ENCODE measurements around the gene PSD4. TPM values are rescaled to one million over a fixed set of nuclear protein-coding genes. Genes with fewer than 3 reads are reported as not detected.

PSD4 gene
- total and polyA plus RNA-seq, 5 donors from 2014 or later, result 18.1 to 124 (median 22.7) TPM

DNA sequence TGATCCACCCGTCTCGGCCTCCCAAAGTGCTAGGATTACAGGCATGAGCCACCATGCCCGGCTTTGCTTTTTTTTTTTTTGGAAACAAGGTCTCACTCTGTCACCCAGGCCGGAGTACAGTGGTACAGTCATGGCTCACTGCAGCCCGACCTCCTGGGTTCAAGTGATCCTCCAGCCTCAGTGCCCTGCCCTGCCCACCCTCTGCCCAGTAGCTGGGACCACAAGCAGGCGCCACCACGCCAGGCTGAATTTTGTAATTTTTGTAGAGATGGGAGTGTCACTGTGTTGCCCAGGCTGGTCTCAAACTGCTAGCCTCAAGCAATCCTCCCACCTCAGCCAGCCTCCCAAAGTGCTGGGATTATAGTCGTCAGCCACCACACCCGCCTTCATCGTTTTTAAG, 11.6 kb upstream of the PSD4 start:
- ATAC-seq (ENCODE audit: low read depth in 2 of 2), result no peak
- DNase-seq, result no peak
- H3K4me1 ChIP-seq (ENCODE audit: control insufficient read depth, insufficient read depth, low read length, poor library complexity, severe bottlenecking), result peaks cover 24% of the 10 kb centered on the region
- no peaks in the 10 kb centered on the region for H3K27me3 ChIP-seq (ENCODE audit: control insufficient read depth, insufficient read depth, low read length)
- no peaks in the 10 kb centered on the region for H3K36me3 ChIP-seq (ENCODE audit: control insufficient read depth, insufficient read depth, low read length)
- H3K9me3 ChIP-seq (ENCODE audit: control insufficient read depth in 2 of 2, low read length in 2 of 2), result no peaks in the 10 kb centered on the region
- H3K27ac ChIP-seq (ENCODE audit: insufficient read depth, low read length, poor library complexity, severe bottlenecking), result no peak overlapping the region
- Mint-ChIP-seq H3K4me3 (peak overlapping the region in 1 of 4 donors; percentile 50), H3K4me1 (peaks cover 12 to 54% (median 33%) of the 10 kb centered on the region in 4 donors), H3K9me3 (no peaks in the 10 kb centered on the region), H3K27ac (no peak overlapping the region), H3K36me3 (no peaks in the 10 kb centered on the region), H3K27me3 (no peaks in the 10 kb centered on the region)
- no peak overlapping the region for H3K4me3 ChIP-seq (ENCODE audit: low read depth, low read length)

DNA sequence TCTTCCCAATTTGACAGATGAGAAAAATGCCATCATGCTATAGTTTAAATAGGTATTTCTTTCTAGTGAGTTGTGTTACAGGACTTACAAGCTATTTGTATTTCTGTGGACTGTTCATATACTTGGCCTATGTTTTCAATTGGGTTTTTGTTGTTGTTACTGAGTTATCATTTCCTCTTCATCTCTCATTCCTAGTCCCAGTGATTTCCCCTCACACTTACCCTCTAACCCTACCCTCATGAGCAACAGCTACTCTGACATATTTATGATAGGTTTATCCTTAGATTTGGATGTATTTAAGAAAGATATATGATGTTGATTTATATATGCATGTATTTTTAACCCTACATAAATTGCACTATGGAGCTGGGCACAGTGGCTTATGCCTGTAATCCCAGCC, 10.9 kb upstream of the PSD4 start:
- Histone ChIP-seq H3K36me3 (ENCODE audit: control insufficient read depth, insufficient read depth, low read length) (no peaks in the 10 kb centered on the region), H3K27me3 (ENCODE audit: control insufficient read depth, insufficient read depth, low read length) (no peaks in the 10 kb centered on the region), H3K4me1 (ENCODE audit: control insufficient read depth, insufficient read depth, low read length, poor library complexity, severe bottlenecking) (peaks cover 26% of the 10 kb centered on the region), H3K9me3 (ENCODE audit: control insufficient read depth in 2 of 2, low read length in 2 of 2) (no peaks in the 10 kb centered on the region), H3K4me3 (ENCODE audit: low read depth, low read length) (no peak overlapping the region), H3K27ac (ENCODE audit: insufficient read depth, low read length, poor library complexity, severe bottlenecking) (no peak overlapping the region)
- Mint-ChIP-seq H3K4me1 (peaks cover 12 to 59% (median 37%) of the 10 kb centered on the region in 4 donors), H3K27me3 (no peaks in the 10 kb centered on the region), H3K9me3 (no peaks in the 10 kb centered on the region), H3K36me3 (no peaks in the 10 kb centered on the region), H3K27ac (no peak overlapping the region), H3K4me3 (peak overlapping the region in 1 of 4 donors; percentile 50)
- DNase-seq (no peak), ATAC-seq (ENCODE audit: low read depth in 2 of 2) (no peak)

DNA sequence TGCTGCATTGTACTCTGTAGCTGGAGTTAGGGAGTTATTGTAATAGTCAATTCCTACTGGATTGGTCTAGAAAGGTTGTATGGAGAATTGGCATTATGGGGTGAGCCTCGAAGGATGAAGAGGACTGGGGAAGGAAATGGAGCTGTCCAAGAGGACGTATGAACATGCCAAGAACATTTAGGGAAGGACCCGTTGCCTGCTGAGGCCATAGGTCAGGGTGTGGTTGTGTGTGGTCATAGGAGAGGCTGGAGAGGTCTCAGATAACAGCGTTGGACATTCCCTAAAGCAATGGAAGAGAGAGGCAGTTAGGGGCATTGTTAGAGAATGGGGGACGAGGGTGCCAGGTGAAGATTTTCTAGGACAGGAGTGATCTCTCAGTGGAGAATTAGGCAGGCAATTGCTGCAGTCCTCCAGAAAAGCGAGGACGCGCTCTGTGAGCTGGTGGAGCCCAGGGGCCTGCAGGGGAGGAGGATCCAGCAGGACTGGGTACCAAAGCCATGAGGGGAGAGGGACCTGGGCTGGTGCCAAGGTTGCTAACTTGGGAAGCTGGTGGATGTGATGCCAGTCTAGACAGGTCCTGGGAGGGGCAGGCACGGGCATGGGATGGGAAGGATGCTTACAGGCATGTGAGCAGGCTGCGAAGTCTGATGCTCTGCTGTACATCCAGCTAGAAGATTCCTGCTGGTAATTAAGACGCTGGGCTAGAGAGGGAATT, 9.4 kb upstream of the PSD4 start:
- no peaks in the 10 kb centered on the region for H3K36me3 Mint-ChIP-seq
- no peaks in the 10 kb centered on the region for H3K9me3 Mint-ChIP-seq
- peaks cover 33% of the 10 kb centered on the region for H3K4me1 ChIP-seq (ENCODE audit: control insufficient read depth, insufficient read depth, low read length, poor library complexity, severe bottlenecking)
- H3K27ac ChIP-seq (ENCODE audit: insufficient read depth, low read length, poor library complexity, severe bottlenecking), result no peak overlapping the region
- peaks cover 10 to 59% (median 38%) of the 10 kb centered on the region in 4 donors for H3K4me1 Mint-ChIP-seq
- H3K36me3 ChIP-seq (ENCODE audit: control insufficient read depth, insufficient read depth, low read length), result no peaks in the 10 kb centered on the region
- peak overlapping the region in 2 of 4 donors; percentile 43 to 76 for H3K4me3 Mint-ChIP-seq
- H3K27ac Mint-ChIP-seq, result peak overlapping the region; percentile 24 to 86 (median 79)
- no peaks in the 10 kb centered on the region for H3K27me3 Mint-ChIP-seq
- no peak overlapping the region for H3K4me3 ChIP-seq (ENCODE audit: low read depth, low read length)
- DNase-seq, result no peak
- ATAC-seq (ENCODE audit: low read depth in 2 of 2), result no peak
- no peaks in the 10 kb centered on the region for H3K9me3 ChIP-seq (ENCODE audit: control insufficient read depth in 2 of 2, low read length in 2 of 2)
- no peaks in the 10 kb centered on the region for H3K27me3 ChIP-seq (ENCODE audit: control insufficient read depth, insufficient read depth, low read length)

DNA sequence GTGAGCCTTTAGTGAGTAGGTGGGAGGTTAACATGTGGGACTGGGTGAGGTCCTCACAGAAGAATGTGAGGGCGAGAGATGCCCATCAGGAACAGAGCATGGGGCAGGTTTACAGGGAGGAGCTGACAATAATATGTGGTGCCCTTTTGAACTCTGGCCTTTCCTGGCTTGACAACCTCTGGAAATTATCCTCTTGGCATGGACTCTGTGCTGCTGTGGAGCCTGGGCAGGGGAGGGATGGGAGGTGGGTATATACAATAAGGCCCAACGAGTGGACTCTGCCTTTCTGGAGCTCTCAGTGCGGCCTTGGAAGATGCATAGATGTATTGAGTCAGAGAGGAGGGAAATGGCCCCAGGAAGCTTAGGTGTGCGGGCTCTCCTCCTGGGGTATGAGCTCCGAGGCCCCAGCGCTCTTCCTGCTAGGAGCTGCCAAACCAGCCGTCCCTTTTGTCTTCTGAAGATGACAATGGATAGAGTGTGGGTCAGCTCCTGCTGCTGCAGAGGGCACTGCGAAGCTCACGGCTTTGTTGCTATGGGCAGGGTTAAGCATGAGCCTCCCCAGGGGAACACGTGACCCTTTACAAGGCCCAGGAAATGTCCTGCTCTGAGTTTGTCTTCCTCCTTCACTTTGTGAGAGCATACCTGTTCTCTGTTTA, 8.7 kb upstream of the PSD4 start:
- Mint-ChIP-seq H3K27ac (peak overlapping the region; percentile 79 to 96 (median 86)), H3K4me3 (no peak overlapping the region), H3K9me3 (no peaks in the 10 kb centered on the region), H3K36me3 (no peaks in the 10 kb centered on the region), H3K4me1 (peaks cover 10 to 62% (median 43%) of the 10 kb centered on the region in 4 donors), H3K27me3 (no peaks in the 10 kb centered on the region)
- no peaks in the 10 kb centered on the region for H3K9me3 ChIP-seq (ENCODE audit: control insufficient read depth in 2 of 2, low read length in 2 of 2)
- ATAC-seq (ENCODE audit: low read depth in 2 of 2) (no peak), DNase-seq (no peak)
- H3K4me1 ChIP-seq (ENCODE audit: control insufficient read depth, insufficient read depth, low read length, poor library complexity, severe bottlenecking), result peaks cover 38% of the 10 kb centered on the region
- H3K36me3 ChIP-seq (ENCODE audit: control insufficient read depth, insufficient read depth, low read length), result no peaks in the 10 kb centered on the region
- H3K27ac ChIP-seq (ENCODE audit: insufficient read depth, low read length, poor library complexity, severe bottlenecking), result no peak overlapping the region
- H3K4me3 ChIP-seq (ENCODE audit: low read depth, low read length), result no peak overlapping the region
- no peaks in the 10 kb centered on the region for H3K27me3 ChIP-seq (ENCODE audit: control insufficient read depth, insufficient read depth, low read length)

DNA sequence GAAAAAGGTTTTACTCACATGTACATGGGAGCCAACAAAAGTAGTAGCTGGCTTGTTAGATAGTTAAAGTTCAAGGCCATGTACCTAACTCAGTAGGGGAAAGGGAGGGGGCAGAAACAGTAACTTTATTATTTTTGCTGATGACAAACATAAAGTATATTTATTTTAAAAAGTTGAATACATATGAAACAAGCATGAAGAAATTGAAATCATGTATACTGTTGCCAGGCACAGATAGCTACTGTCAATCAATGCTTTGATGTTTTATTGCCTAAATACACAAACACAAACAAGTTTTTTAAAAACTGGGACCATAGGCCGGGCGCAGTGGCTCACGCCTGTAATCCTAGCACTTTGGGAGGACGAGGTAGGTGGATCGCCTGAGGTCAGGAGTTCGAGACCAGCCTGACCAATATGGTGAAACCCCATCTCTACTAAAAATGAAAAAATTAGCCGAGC, 7.6 kb upstream of the PSD4 start:
- peaks cover 10 to 69% (median 46%) of the 10 kb centered on the region in 4 donors for H3K4me1 Mint-ChIP-seq
- H3K27me3 Mint-ChIP-seq, result no peaks in the 10 kb centered on the region
- peak overlapping the region in 1 of 4 donors; percentile 56 for H3K4me3 Mint-ChIP-seq
- peak overlapping the region; percentile 64 to 96 (median 70) for H3K27ac Mint-ChIP-seq
- Histone ChIP-seq H3K4me3 (ENCODE audit: low read depth, low read length) (no peak overlapping the region), H3K9me3 (ENCODE audit: control insufficient read depth in 2 of 2, low read length in 2 of 2) (no peaks in the 10 kb centered on the region), H3K36me3 (ENCODE audit: control insufficient read depth, insufficient read depth, low read length) (no peaks in the 10 kb centered on the region), H3K4me1 (ENCODE audit: control insufficient read depth, insufficient read depth, low read length, poor library complexity, severe bottlenecking) (peaks cover 42% of the 10 kb centered on the region), H3K27me3 (ENCODE audit: control insufficient read depth, insufficient read depth, low read length) (no peaks in the 10 kb centered on the region), H3K27ac (ENCODE audit: insufficient read depth, low read length, poor library complexity, severe bottlenecking) (peak overlapping the region; percentile 75)
- ATAC-seq (ENCODE audit: low read depth in 2 of 2) (no peak), DNase-seq (no peak)
- no peaks in the 10 kb centered on the region for H3K9me3 Mint-ChIP-seq
- H3K36me3 Mint-ChIP-seq, result peaks cover 2% of the 10 kb centered on the region

DNA sequence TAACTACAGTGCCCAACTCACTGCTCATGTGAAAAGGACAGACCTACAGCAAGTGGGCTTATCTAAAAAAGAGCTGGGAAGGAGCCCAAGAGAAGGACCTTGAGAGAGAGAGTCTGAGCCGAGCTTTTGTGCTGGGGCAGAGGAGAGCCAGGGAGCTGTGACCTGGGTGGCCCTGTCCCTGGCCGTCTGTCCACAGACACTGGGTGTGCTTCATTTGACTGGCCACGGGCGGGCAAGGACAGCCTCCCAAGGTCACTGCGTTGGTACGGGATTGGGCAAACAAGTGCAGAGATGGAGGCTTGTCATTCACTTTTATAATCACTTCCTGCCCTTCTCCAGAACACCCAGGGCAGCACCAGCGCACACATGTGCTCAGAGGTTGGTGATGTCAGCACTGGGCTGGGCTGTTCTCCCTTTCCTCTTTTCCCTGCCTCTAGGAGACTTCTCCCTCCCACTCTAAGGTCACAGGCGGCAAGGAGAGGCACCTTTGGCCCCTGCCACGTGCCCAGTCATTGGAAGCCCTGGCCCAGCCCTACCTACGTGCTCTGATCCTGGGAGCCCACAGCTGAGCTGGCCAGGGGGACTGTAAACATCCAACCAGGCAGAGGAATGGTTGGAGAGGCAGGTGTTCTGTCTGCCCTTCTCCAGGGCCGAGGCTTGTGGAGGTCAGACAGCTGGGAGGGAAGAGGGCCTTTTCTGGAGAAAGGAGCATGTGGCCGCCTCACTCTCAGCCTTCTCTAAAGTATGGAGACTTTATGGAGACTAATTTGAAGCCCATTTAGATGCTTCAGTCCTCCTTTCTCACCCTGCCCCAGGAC, 6.4 kb upstream of the PSD4 start:
- DNase-seq (peak in 2 of 3 donors; percentile 36 to 66), ATAC-seq (ENCODE audit: low read depth in 2 of 2) (peak; percentile 72 to 75)
- H3K36me3 ChIP-seq (ENCODE audit: control insufficient read depth, insufficient read depth, low read length), result no peaks in the 10 kb centered on the region
- H3K36me3 Mint-ChIP-seq, result peaks cover 3% of the 10 kb centered on the region
- no peaks in the 10 kb centered on the region for H3K27me3 Mint-ChIP-seq
- H3K27ac ChIP-seq (ENCODE audit: insufficient read depth, low read length, poor library complexity, severe bottlenecking), result peak overlapping the region; percentile 75
- H3K27ac Mint-ChIP-seq, result peak overlapping the region; percentile 93 to 97 (median 96)
- H3K27me3 ChIP-seq (ENCODE audit: control insufficient read depth, insufficient read depth, low read length), result no peaks in the 10 kb centered on the region
- H3K4me1 ChIP-seq (ENCODE audit: control insufficient read depth, insufficient read depth, low read length, poor library complexity, severe bottlenecking), result peaks cover 53% of the 10 kb centered on the region
- peak overlapping the region; percentile 42 for H3K4me3 ChIP-seq (ENCODE audit: low read depth, low read length)
- H3K9me3 ChIP-seq (ENCODE audit: control insufficient read depth in 2 of 2, low read length in 2 of 2), result no peaks in the 10 kb centered on the region
- H3K4me3 Mint-ChIP-seq, result peak overlapping the region; percentile 53 to 83 (median 72)
- no peaks in the 10 kb centered on the region for H3K9me3 Mint-ChIP-seq
- peaks cover 12 to 77% (median 55%) of the 10 kb centered on the region in 4 donors for H3K4me1 Mint-ChIP-seq

DNA sequence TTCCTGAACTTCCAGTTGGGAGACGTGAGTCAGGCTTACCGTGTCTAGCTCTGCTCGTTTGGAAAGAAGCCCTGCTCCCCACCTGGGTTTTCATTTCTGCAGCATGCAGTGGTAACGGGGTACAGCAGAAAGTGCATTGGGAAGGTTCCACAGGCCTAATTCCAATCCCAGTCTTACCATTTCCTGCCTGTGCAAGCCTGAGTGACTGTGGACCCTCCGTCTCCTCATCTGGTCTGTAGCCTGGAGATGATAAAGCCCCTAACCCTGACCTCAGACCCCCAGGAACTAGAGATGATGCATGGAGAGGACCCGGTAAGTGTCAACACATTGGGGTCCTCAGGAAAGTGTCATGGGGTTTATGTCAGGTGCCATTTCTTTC, 5.8 kb upstream of the PSD4 start:
- no peak for ATAC-seq (ENCODE audit: low read depth in 2 of 2)
- no peaks in the 10 kb centered on the region for H3K9me3 ChIP-seq (ENCODE audit: control insufficient read depth in 2 of 2, low read length in 2 of 2)
- Mint-ChIP-seq H3K27ac (peak overlapping the region; percentile 93 to 97 (median 96)), H3K9me3 (no peaks in the 10 kb centered on the region), H3K4me3 (peak overlapping the region; percentile 5 to 79 (median 70)), H3K27me3 (no peaks in the 10 kb centered on the region), H3K4me1 (peaks cover 12 to 77% (median 55%) of the 10 kb centered on the region in 4 donors), H3K36me3 (peaks cover 3% of the 10 kb centered on the region)
- H3K27me3 ChIP-seq (ENCODE audit: control insufficient read depth, insufficient read depth, low read length), result no peaks in the 10 kb centered on the region
- DNase-seq, result no peak
- H3K36me3 ChIP-seq (ENCODE audit: control insufficient read depth, insufficient read depth, low read length), result no peaks in the 10 kb centered on the region
- H3K27ac ChIP-seq (ENCODE audit: insufficient read depth, low read length, poor library complexity, severe bottlenecking), result peak overlapping the region; percentile 75
- peak overlapping the region; percentile 34 for H3K4me3 ChIP-seq (ENCODE audit: low read depth, low read length)
- H3K4me1 ChIP-seq (ENCODE audit: control insufficient read depth, insufficient read depth, low read length, poor library complexity, severe bottlenecking), result peaks cover 54% of the 10 kb centered on the region
